GM18909 (cell line): ENCODE results near the gene INSYN2B.

Source experiments
- ATAC-seq: cut with Tn5 transposase; IDR thresholded peaks from one replicate; pipeline ENCODE4 v1.9.1; 2021; ENCODE audit warnings: mild to moderate bottlenecking; ENCODE audit not compliant: unreplicated experiment, poor library complexity

The INSYN2B gene

DNA sequence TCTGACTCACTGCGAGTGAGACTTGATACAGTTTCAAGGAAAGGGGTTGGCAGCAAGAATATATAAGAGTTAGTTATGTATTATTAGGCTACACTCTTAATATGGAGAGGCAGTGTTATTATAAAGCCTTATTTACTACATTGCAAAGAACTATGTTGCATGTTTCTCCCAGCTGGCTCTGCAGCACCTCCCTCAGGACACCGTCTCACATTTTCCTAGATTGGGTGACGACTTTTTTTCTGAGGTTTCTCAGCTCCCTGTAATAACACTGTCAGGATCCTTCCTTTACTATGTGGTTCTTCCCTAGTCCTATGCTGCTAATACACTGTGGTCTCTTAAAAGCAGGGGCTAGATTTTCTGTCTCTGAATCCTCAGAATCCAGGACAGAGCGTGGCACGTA lies 153.7 kb downstream of the INSYN2B start:
- no peak for ATAC-seq

DNA sequence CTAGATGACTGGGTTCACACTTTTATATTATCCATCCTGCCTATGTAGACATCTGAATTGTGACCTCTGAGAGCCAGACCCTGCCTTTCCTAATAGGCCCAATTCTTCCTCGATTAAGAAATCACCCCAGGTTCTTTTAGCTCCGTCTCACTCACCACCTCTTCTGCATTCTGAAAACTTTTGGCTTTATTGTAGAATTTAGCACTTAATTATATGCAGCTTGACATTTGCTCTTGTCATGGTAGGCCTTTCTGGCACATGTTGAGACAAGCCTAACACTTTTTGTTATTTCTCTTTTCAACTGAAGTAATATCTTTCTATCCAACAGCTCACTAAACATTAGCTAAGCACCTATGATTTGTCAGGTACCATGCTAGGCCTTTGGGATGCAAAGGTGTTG lies 163.3 kb downstream of the INSYN2B start:
- ATAC-seq, result no peak

DNA sequence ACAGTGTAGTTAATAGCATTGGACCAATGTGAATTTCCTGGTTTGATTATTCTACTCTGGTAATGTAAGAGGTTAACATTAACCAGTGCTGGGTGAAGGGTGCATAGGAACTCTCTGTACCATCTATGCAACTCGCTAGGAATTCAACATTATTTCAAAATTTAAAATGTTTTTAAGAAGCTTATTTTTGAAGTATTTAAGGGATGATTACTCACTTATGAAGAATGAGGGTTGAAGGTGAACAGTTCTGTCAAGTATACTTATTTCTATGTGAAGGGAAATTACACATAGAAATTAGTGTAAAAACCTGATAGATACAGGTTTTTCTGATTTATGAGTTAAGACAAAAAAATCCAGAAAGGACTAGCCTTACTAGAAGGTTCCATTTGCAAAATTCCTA lies 165.8 kb downstream of the INSYN2B start:
- no peak for ATAC-seq
